B cell (primary cell): Measurements from ENCODE around the gene TPI1. TPM values are rescaled to one million over a fixed set of nuclear protein-coding genes. Genes with fewer than 3 reads are reported as not detected.
A peak's percentile ranks its signal among the peaks of the same experiment; 100 is the strongest.

Source experiments
- ATAC-seq: fragments of 200-7000 bp; cut with Tn5 transposase; one replicate; pipeline ENCODE4 v1.10.0; 2021; ENCODE audit warnings: low read depth, mild to moderate bottlenecking, moderate number of reproducible peaks, moderate library complexity
- CTCF ChIA-PET: fragments of 350-600 bp; sonication (Branson Sonifier 250); formaldehyde crosslinking; loops from one replicate; lab custom pipeline; 2021; ENCODE audit warnings: antibody characterized with exemption, inconsistent platforms; lab: Charles Lee
- POLR2A ChIA-PET: fragments of 350-600 bp; sonication (Branson Sonifier 250); formaldehyde crosslinking; loops from one replicate; lab custom pipeline; 2021; ENCODE audit warnings: antibody characterized with exemption; lab: Charles Lee
- DNase-seq: peaks from one replicate; pipeline ENCODE4 v3.0.0; 2013
- H2AFZ ChIP-seq: 2 replicates; pipeline ENCODE4 v1.6.1; 2012; ENCODE audit warnings: mild to moderate bottlenecking, low read depth, low read length; ENCODE audit not compliant: insufficient read depth, poor library complexity, severe bottlenecking
- H3K27ac ChIP-seq, 2 donors: 1 replicate in 1 of 2; 2 replicates in 1 of 2; pipeline ENCODE4 v1.5.1; 2012 to 2013; ENCODE audit warnings: low read length in 2 of 2, mild to moderate bottlenecking in 2 of 2, moderate library complexity in 1 of 2
- H3K27me3 ChIP-seq, 4 experiments: fragments of 200-600 bp in 1 of 4; sonication (generic) in 1 of 4; replicated peaks in 1 of 4; 1 replicate in 2 of 4; 2 replicates in 2 of 4; pipeline versions ENCODE4 v1.6.1 to v1.7.0; 2013 to 2016; ENCODE audit warnings: low read length in 3 of 4, mild to moderate bottlenecking in 2 of 4, mixed read lengths in 1 of 4, moderate library complexity in 1 of 4; ENCODE audit not compliant: insufficient read depth in 4 of 4, control insufficient read depth in 3 of 4; ENCODE audit errors: control extremely low read depth in 1 of 4
- H3K36me3 ChIP-seq, 2 experiments: replicated peaks in 1 of 2; 1 replicate in 1 of 2; 2 replicates in 1 of 2; pipeline versions ENCODE4 v1.6.1 to v1.7.1; 2013; ENCODE audit warnings: low read length in 1 of 2; ENCODE audit not compliant: insufficient read depth in 2 of 2, control insufficient read depth in 1 of 2; ENCODE audit errors: control extremely low read depth in 1 of 2, extremely low read depth in 1 of 2
- H3K4me1 ChIP-seq, 2 donors: fragments of 200-600 bp in 1 of 2; sonication (generic) in 1 of 2; 1 replicate in 1 of 2; 2 replicates in 1 of 2; pipeline versions ENCODE4 v1.5.1 to v1.6.1; 2013 to 2017; ENCODE audit warnings: low read length in 2 of 2; ENCODE audit not compliant: control insufficient read depth in 2 of 2, insufficient read depth in 2 of 2
- H3K4me2 ChIP-seq: replicated peaks from 2 replicates; pipeline ENCODE3; 2012; ENCODE audit warnings: mild to moderate bottlenecking, low read depth, low read length; ENCODE audit not compliant: poor library complexity, severe bottlenecking
- H3K4me3 ChIP-seq, 5 experiments: fragments of 200-600 bp in 1 of 5; sonication (generic) in 1 of 5; 1 replicate in 3 of 5; 2 replicates in 2 of 5; pipeline versions ENCODE4 v1.5.1 to v1.7.0; 2011 to 2016; ENCODE audit warnings: low read length in 4 of 5, mild to moderate bottlenecking in 4 of 5, low read depth in 2 of 5, control low read depth in 1 of 5, moderate library complexity in 1 of 5; ENCODE audit not compliant: insufficient read depth in 1 of 5; ENCODE audit errors: control extremely low read depth in 1 of 5, extremely low read depth in 1 of 5
- H3K79me2 ChIP-seq: fragments of 200-600 bp; sonication (generic); one replicate; pipeline ENCODE4 v1.6.0; 2016; ENCODE audit warnings: low read length; ENCODE audit not compliant: control insufficient read depth, insufficient read depth
- H3K9ac ChIP-seq: fragments of 200-600 bp; sonication (generic); 2 replicates; pipeline ENCODE4 v1.6.1; 2017; ENCODE audit warnings: mild to moderate bottlenecking, low read length, moderate library complexity
- H3K9me3 ChIP-seq, 3 donors: one replicate each; pipeline versions ENCODE4 v1.6.1 to v1.7.1; 2013; ENCODE audit warnings: low read length in 2 of 3; ENCODE audit not compliant: control insufficient read depth in 2 of 3, insufficient read depth in 1 of 3; ENCODE audit errors: control extremely low read depth in 1 of 3
- H4K20me1 ChIP-seq: 2 replicates; pipeline ENCODE4 v1.6.0; 2012; ENCODE audit warnings: mild to moderate bottlenecking, low read length; ENCODE audit not compliant: insufficient read depth, control insufficient read depth, poor library complexity, severe bottlenecking
- H3K27ac Mint-ChIP-seq: one replicate; pipeline ENCODE4 v1.8.0; 2021; ENCODE audit warnings: mixed read lengths
- H3K27me3 Mint-ChIP-seq: one replicate; pipeline ENCODE4 v1.8.0; 2021; ENCODE audit warnings: mixed read lengths
- H3K4me1 Mint-ChIP-seq: one replicate; pipeline ENCODE4 v1.8.0; 2021; ENCODE audit warnings: mixed read lengths
- H3K4me3 Mint-ChIP-seq: one replicate; pipeline ENCODE4 v1.8.0; 2021; ENCODE audit warnings: mixed read lengths
- H3K9me3 Mint-ChIP-seq: one replicate; pipeline ENCODE4 v1.8.0; 2022; ENCODE audit warnings: mixed read lengths; ENCODE audit not compliant: insufficient read depth
- EZH2 ChIP-seq: IDR thresholded peaks from 2 replicates; pipeline ENCODE4 v1.6.1; 2012; ENCODE audit warnings: borderline replicate concordance, low read depth, mild to moderate bottlenecking, moderate library complexity, low read length; ENCODE audit not compliant: insufficient read depth, poor library complexity, severe bottlenecking
- WGBS: methylation state at CpG from one replicate; pipeline ENCODE4 v1.1.5; 2013; ENCODE audit warnings: missing lambda C conversion rate; ENCODE audit not compliant: insufficient coverage; 5-methylcytosine and 5-hydroxymethylcytosine counted together
- intact Hi-C: fragments of 100-400 bp; cut with micrococcal nuclease; formaldehyde crosslinking; loops from one replicate; pipeline ENCODE4 v1.10.0; 2022
- polyA plus RNA-seq: library from polyadenylated mRNA; depleted of rRNA; stranded (reverse); fragments of >200 nt; gene quantifications from 2 replicates; pipeline ENCODE4 v1.2.3, GENCODE V29; 2012
- total RNA-seq, 2 donors: library from RNA; stranded (reverse); fragments of 120-200 nt in 1 of 2; gene quantifications; 1 replicate in 1 of 2; 2 replicates in 1 of 2; pipeline versions ENCODE4 v1.2.3 to v1.2.4, GENCODE V29; 2013 to 2022
- TF ChIP-seq, protein P1 (sequence below): fragments of 200-600 bp; IDR thresholded peaks from one replicate; pipeline ENCODE4 v1.8.0; 2022; ENCODE audit warnings: antibody characterized with exemption, mild to moderate bottlenecking

TPI1 gene
- total and polyA plus RNA-seq, 2 donors (not counting 1 experiment from before 2014, with no cell fraction given), result 181 to 187 TPM

DNA sequence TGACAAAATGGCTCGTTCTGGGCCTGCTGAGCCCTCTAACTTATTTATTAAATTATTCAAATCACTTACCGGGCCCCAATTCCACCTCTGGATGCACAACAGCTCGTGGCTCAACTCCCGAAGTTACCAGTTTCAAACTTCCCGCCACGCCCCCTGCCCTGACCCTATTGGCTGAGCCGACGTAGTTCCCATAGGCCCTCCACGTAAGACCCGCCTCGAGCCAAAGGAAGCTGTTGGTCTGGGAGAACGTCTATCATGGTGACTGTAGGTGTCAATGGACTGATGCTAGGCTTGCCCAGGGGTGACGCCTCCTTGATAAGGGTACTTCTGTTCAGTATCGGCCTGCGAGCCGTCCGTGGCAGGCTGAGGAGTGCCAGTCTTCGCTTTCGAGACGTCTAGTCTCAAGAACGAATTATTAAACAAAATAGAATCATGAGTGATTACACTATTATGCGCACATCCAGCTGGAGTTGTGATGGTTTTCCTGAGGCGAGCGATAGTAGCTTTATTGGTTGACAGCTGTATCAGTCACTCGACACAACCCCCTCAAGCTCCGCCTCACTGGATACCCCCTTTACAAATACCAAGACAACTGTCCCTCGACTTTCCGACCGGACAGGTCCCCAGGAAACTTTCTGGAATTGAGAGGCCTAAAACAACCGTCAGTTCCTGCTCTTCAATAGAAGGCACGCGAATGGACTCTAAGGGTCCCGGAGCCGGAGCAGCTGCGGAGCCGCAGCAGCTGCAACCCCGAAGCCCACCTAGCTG is 16.0 kb upstream of the TPI1 start, which contains the start of gene CDCA3:
CDCA3 (minus strand) TSS at position 134 of the 768 bp plus-strand sequence. CDS start 334 bp downstream, outside the sequence.
- Mint-ChIP-seq H3K9me3 (no peaks in the 10 kb centered on the region), H3K4me3 (peak within 1 kb of the TSS; percentile 92), H3K27ac (peak within 1 kb of the TSS; percentile 93), H3K4me1 (peaks cover 23% of the 10 kb centered on the region), H3K27me3 (no peaks in the 10 kb centered on the region)
- H3K36me3 ChIP-seq, result peaks cover 0 to 18% of the 10 kb centered on the region in 2 experiments
- peak within 1 kb of the TSS; percentile 85 to 98 (median 92) for H3K4me3 ChIP-seq
- peak within 1 kb of the TSS; percentile 91 for H3K27ac ChIP-seq
- ATAC-seq, result peak; percentile 42
- H3K4me1 ChIP-seq, result peaks cover 6 to 23% of the 10 kb centered on the region in 2 donors
- H3K9ac ChIP-seq, result peak within 1 kb of the TSS; percentile 87
- POLR2A ChIA-PET, result interaction anchor here (0.5 to 5.3 kb wide), 21 partner anchors 10 to 381 kb away, joined by 3 to 49 read pairs (median 4); partner anchors contain the start of genes C12orf57, COPS7A, GAPDH and LPCAT3
- WGBS, result 0% methylated on average over 29 of the region's 37 CpGs
- CTCF ChIA-PET, result interaction anchor here (0.8 to 6.7 kb wide), 17 partner anchors 8 to 314 kb away, joined by 3 to 136 read pairs (median 4); partner anchors contain the start of genes C1RL, COPS7A, GNB3 and MLF2
- intact Hi-C loops, result loop anchor here (1.0 to 5.0 kb wide), 5 partner anchors 16 to 294 kb away; partner anchors contain the start of genes IFFO1, MLF2 and PTMS
- DNase-seq, result peak; percentile 96
- H3K4me2 ChIP-seq, result peak within 1 kb of the TSS; percentile 87
- no peaks in the 10 kb centered on the region for H3K27me3 ChIP-seq
- TF ChIP-seq, protein P1, sequence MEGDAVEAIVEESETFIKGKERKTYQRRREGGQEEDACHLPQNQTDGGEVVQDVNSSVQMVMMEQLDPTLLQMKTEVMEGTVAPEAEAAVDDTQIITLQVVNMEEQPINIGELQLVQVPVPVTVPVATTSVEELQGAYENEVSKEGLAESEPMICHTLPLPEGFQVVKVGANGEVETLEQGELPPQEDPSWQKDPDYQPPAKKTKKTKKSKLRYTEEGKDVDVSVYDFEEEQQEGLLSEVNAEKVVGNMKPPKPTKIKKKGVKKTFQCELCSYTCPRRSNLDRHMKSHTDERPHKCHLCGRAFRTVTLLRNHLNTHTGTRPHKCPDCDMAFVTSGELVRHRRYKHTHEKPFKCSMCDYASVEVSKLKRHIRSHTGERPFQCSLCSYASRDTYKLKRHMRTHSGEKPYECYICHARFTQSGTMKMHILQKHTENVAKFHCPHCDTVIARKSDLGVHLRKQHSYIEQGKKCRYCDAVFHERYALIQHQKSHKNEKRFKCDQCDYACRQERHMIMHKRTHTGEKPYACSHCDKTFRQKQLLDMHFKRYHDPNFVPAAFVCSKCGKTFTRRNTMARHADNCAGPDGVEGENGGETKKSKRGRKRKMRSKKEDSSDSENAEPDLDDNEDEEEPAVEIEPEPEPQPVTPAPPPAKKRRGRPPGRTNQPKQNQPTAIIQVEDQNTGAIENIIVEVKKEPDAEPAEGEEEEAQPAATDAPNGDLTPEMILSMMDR, result no peak
- TF ChIP-seq EZH2, result no peak
- no peaks in the 10 kb centered on the region for H3K9me3 ChIP-seq
- peaks cover 31% of the 10 kb centered on the region for H3K79me2 ChIP-seq
- H4K20me1 ChIP-seq, result peaks cover 5% of the 10 kb centered on the region
- H2AFZ ChIP-seq, result peak within 1 kb of the TSS; percentile 80
